WERI-Rb-1 (cell line): ENCODE results near the gene ARMC2.

Experiments
- DNase-seq: peaks from one replicate; pipeline ENCODE4 v3.0.0-alpha.2; 2020
- H3K27ac ChIP-seq: fragments of 250-450 bp; sonication (Bioruptor Pico); 2 replicates; pipeline ENCODE4 v1.5.1; 2020; ENCODE audit warnings: mild to moderate bottlenecking, moderate library complexity
- H3K27me3 ChIP-seq: fragments of 250-450 bp; sonication (Bioruptor Pico); 2 replicates; pipeline ENCODE4 v1.5.1; 2021; ENCODE audit warnings: mild to moderate bottlenecking, low read depth, moderate library complexity; ENCODE audit not compliant: insufficient read depth, severe bottlenecking
- H3K36me3 ChIP-seq: fragments of 250-450 bp; sonication (Bioruptor Pico); 2 replicates; pipeline ENCODE4 v1.5.1; 2020; ENCODE audit warnings: mild to moderate bottlenecking, moderate library complexity
- H3K4me3 ChIP-seq: 2 replicates; pipeline ENCODE4 v1.5.1; 2011; ENCODE audit warnings: low read depth, mild to moderate bottlenecking, control low read depth, low read length
- H3K9me3 ChIP-seq: fragments of 250-450 bp; sonication (Bioruptor Pico); 2 replicates; pipeline ENCODE4 v1.5.1; 2021; ENCODE audit warnings: mild to moderate bottlenecking, moderate library complexity; ENCODE audit not compliant: severe bottlenecking
- TF ChIP-seq, protein P1 (sequence below): IDR thresholded peaks from 2 replicates; pipeline ENCODE4 v1.5.1; 2011; ENCODE audit warnings: low read depth, mild to moderate bottlenecking, control low read depth, inconsistent platforms, low read length

ARMC2 gene

DNA sequence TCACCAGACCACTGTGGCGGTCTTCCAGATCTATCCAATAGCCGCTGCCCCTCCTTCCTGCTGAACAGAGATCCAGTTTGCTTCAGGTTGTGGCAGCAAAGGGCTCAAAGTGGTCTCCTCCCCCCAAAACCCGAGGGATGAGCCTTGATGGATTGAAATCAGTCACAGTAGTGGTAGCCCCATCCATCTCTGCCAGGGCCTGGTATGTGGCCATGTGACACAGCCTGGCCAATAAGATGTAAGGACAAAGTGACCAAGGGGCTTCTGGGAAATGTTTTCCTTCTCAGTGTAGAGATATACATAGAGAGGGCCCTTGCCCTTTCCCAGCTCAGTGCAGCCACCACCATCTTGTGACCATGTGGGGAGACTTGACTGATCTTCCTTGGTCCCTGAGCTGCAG, 4.1 kb upstream of the ARMC2 start:
- DNase-seq = no peak
- no peak overlapping the region for H3K27ac ChIP-seq
- H3K36me3 ChIP-seq = no peaks in the 10 kb centered on the region
- H3K9me3 ChIP-seq = no peaks in the 10 kb centered on the region
- no peak overlapping the region for H3K4me3 ChIP-seq
- TF ChIP-seq, protein P1, sequence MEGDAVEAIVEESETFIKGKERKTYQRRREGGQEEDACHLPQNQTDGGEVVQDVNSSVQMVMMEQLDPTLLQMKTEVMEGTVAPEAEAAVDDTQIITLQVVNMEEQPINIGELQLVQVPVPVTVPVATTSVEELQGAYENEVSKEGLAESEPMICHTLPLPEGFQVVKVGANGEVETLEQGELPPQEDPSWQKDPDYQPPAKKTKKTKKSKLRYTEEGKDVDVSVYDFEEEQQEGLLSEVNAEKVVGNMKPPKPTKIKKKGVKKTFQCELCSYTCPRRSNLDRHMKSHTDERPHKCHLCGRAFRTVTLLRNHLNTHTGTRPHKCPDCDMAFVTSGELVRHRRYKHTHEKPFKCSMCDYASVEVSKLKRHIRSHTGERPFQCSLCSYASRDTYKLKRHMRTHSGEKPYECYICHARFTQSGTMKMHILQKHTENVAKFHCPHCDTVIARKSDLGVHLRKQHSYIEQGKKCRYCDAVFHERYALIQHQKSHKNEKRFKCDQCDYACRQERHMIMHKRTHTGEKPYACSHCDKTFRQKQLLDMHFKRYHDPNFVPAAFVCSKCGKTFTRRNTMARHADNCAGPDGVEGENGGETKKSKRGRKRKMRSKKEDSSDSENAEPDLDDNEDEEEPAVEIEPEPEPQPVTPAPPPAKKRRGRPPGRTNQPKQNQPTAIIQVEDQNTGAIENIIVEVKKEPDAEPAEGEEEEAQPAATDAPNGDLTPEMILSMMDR = no peak
- no peaks in the 10 kb centered on the region for H3K27me3 ChIP-seq

DNA sequence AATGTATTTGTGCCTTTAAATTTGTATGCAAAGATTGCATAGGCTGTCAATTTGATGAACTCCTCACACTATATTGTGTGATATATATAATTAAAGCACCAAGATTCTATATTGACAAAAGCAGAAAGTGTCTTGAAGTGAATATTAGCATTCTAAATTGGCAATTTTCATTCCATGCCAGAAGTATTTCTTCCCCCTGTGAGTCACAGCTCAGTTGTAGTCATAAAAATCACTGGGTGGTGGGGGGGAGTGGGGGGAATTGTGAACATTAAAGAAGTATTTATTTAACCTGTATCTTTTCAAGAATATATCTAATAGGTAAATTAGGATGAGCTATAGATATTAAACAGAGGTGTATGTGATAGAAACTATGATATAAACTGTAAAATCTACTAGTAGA, 3.1 kb upstream of the ARMC2 start:
- no peak overlapping the region for H3K27ac ChIP-seq
- DNase-seq = no peak
- H3K4me3 ChIP-seq = no peak overlapping the region
- TF ChIP-seq, protein P1 = no peak
- no peaks in the 10 kb centered on the region for H3K36me3 ChIP-seq
- H3K27me3 ChIP-seq = no peaks in the 10 kb centered on the region
- H3K9me3 ChIP-seq = no peaks in the 10 kb centered on the region

DNA sequence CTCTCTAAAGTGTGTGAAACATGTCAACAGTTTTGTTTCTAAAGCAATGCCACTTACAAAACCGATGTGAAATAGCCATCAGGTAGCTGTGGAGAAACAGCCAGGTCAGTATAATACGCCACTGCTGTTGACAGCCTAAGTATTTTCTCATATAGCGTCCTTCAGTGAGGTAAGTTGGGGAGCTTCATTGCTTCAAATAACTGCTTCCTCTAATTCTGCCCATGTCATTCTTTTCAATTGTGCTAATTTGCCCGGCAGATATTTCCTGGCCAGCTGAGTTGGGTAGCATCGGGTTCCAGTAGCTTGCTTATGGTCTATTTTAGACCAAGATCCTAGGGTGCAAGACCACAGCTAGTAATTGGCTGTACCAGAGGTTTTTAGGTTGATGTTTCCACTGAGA, 2.1 kb upstream of the ARMC2 start:
- H3K4me3 ChIP-seq = no peak overlapping the region
- no peaks in the 10 kb centered on the region for H3K27me3 ChIP-seq
- TF ChIP-seq, protein P1 = no peak
- DNase-seq = no peak
- H3K27ac ChIP-seq = no peak overlapping the region
- no peaks in the 10 kb centered on the region for H3K9me3 ChIP-seq
- H3K36me3 ChIP-seq = no peaks in the 10 kb centered on the region

DNA sequence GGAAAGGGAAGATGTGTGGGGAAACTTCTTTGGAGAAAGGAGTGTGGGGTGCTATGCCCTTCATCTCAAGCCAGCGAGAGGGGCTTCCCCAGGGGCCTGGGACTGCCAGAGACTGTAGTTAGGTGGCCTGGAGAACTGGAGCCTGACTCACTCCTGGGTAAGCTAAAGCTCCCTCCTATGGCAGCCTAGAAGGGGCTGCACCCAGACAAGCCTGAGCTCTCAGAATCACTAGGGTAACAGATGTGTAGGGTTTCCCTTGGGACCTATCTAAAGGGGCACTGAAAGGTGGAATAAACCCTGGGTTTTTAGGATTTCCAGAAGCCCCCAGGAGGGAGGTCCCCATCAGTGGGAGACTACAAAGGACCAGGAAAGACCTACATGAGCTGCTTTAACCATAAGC, 1.6 kb upstream of the ARMC2 start:
- peak; percentile 18 for DNase-seq
- H3K27ac ChIP-seq = no peak overlapping the region
- H3K4me3 ChIP-seq = no peak overlapping the region
- no peaks in the 10 kb centered on the region for H3K27me3 ChIP-seq
- TF ChIP-seq, protein P1 = 0 out of 2 replicates have a peak, but pooled peaks have one; percentile 12
- H3K36me3 ChIP-seq = no peaks in the 10 kb centered on the region
- no peaks in the 10 kb centered on the region for H3K9me3 ChIP-seq

DNA sequence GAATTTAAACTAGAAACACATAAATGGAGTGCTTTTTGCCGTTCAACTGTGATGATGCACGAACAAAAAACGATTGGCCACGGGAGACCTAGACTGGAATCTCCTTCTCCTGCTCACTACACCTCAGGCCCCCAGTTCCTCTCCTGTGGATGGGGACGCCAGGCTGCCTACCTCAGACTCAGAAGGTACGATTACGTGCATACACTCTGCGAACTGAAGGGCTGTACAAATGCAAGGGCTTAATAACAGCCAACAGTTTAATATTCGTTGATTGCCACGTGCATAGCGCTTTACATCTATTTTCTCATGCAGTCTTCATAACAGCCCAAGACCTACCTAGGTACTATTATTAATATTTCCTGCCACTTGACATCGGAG, 495 bp upstream of the ARMC2 start:
- TF ChIP-seq, protein P1 = no peak
- peak overlapping the region; percentile 55 for H3K27ac ChIP-seq
- H3K9me3 ChIP-seq = no peaks in the 10 kb centered on the region
- H3K4me3 ChIP-seq = peak overlapping the region; percentile 63
- H3K27me3 ChIP-seq = no peaks in the 10 kb centered on the region
- no peaks in the 10 kb centered on the region for H3K36me3 ChIP-seq
- peak; percentile 18 for DNase-seq

DNA sequence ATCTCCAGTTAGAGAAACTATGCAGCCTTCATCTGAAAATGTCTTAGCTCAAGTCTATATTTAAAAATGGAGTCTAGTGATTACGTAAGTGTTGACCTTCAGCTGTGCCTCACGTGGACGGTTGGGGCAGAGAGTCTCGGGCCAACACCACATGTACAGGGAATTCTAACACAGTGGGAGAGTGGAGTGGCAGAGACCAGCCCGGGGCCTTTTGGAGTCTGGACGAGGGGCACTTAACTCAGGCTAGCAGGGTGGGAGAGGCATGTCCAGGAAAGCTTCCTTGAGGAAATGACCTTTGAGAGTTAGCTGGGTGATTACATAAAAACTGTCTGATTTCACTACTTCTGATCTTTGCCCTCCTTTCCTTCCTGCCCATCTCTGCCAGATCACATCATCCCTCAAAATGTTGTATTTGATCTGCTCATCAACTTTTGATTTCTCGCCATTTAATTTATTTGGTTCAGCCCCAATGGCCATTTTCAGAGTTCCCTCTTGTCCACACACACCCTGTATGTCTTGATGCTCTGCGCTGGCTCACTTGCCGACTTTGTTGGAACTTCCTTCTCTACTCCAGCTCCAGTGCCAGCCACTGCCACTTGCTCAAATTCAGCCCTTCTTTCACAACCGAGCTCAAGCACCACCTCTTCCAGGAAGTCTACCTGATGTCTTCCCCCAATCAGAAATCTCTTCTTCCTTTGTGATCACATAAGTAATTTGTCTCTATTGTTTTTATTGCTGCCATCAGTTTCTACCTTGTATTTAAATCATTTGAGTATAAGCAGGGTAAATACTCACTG, 2.6 kb downstream of the ARMC2 start:
- Histone ChIP-seq H3K9me3 (no peaks in the 10 kb centered on the region), H3K4me3 (no peak overlapping the region), H3K27me3 (no peaks in the 10 kb centered on the region), H3K36me3 (peaks cover 4% of the 10 kb centered on the region), H3K27ac (no peak overlapping the region)
- TF ChIP-seq, protein P1 = no peak
- DNase-seq = no peak
